Lung (tissue), 12 donors: Measurements from ENCODE around the gene COQ3. TPM values are rescaled to one million over a fixed set of nuclear protein-coding genes. Genes with fewer than 3 reads are reported as not detected.
A peak's percentile ranks its signal among the peaks of the same experiment; 100 is the strongest.

Source experiments
- ATAC-seq: fragments of 200-7000 bp; cut with Tn5 transposase; one replicate; pipeline ENCODE4 v1.9.1; 2020; ENCODE audit warnings: moderate number of reproducible peaks; ENCODE audit not compliant: insufficient read depth, low FRiP score
- DNase-seq, 3 donors: peaks; one replicate each; pipeline ENCODE4 v3.0.0-alpha.2; 2013 to 2017
- H3K27ac ChIP-seq, 2 donors: one replicate each; pipeline ENCODE4 v1.5.1; 2013; ENCODE audit warnings: mild to moderate bottlenecking in 2 of 2, moderate library complexity in 2 of 2, control low read depth in 1 of 2, inconsistent platforms in 1 of 2, low read depth in 1 of 2, low read length in 1 of 2
- H3K27me3 ChIP-seq, 3 donors: one replicate each; pipeline ENCODE4 v1.5.1; 2013; ENCODE audit warnings: low read length in 2 of 3; ENCODE audit not compliant: control insufficient read depth in 3 of 3, insufficient read depth in 3 of 3
- H3K36me3 ChIP-seq, 4 donors: one replicate each; pipeline ENCODE4 v1.5.1; 2013; ENCODE audit warnings: low read length in 4 of 4, mild to moderate bottlenecking in 1 of 4, moderate library complexity in 1 of 4; ENCODE audit not compliant: control insufficient read depth in 4 of 4, insufficient read depth in 4 of 4
- H3K4me1 ChIP-seq, 5 donors: one replicate each; pipeline ENCODE4 v1.5.1; 2013; ENCODE audit warnings: low read length in 5 of 5, mild to moderate bottlenecking in 2 of 5, moderate library complexity in 1 of 5; ENCODE audit not compliant: control insufficient read depth in 5 of 5, insufficient read depth in 5 of 5
- H3K4me3 ChIP-seq: one replicate; pipeline ENCODE4 v1.5.1; 2013; ENCODE audit warnings: mild to moderate bottlenecking, control low read depth, moderate library complexity
- H3K9ac ChIP-seq, 2 donors: one replicate each; pipeline ENCODE4 v1.5.1; 2013; ENCODE audit warnings: low read length in 2 of 2, control low read depth in 1 of 2; ENCODE audit not compliant: insufficient read depth in 1 of 2
- H3K9me3 ChIP-seq, 4 donors: one replicate each; pipeline ENCODE4 v1.5.1; 2013; ENCODE audit warnings: low read length in 3 of 4, mild to moderate bottlenecking in 1 of 4, moderate library complexity in 1 of 4; ENCODE audit not compliant: control insufficient read depth in 4 of 4, insufficient read depth in 3 of 4
- WGBS, 2 donors: extraction: QIAGEN DNeasy Blood & Tissue Kit; methylation state at CpG; one replicate each; pipeline ENCODE4 v1.1.7; 2013; 5-methylcytosine and 5-hydroxymethylcytosine counted together
- polyA plus RNA-seq, 2 donors: library from polyadenylated mRNA; stranded (reverse); fragments of 200-250 nt; gene quantifications; one replicate each; pipeline ENCODE4 v1.2.1, GENCODE V29; 2013
- total RNA-seq, 2 donors: library from RNA; depleted of rRNA in 1 of 2; stranded (reverse); fragments of >200 nt in 1 of 2; gene quantifications; one replicate each; pipeline ENCODE4 v1.2.1, GENCODE V29; 2014 to 2021
- TF ChIP-seq, protein P1 (sequence below): IDR thresholded peaks from 2 replicates; pipeline ENCODE4 v1.5.1; 2012; ENCODE audit warnings: mild to moderate bottlenecking; ENCODE audit errors: control extremely low read depth, extremely low read depth
- donor health status: control.
- donor health status: control.
- donor health status: Bipolar disorder and iron deficiency.
- donor health status: healthy.
- donor health status: DM: yes; HTN: yes; CAD: no.

COQ3 gene
- total and polyA plus RNA-seq, 4 donors, result 2.8 to 11.7 (median 5.9) TPM

DNA sequence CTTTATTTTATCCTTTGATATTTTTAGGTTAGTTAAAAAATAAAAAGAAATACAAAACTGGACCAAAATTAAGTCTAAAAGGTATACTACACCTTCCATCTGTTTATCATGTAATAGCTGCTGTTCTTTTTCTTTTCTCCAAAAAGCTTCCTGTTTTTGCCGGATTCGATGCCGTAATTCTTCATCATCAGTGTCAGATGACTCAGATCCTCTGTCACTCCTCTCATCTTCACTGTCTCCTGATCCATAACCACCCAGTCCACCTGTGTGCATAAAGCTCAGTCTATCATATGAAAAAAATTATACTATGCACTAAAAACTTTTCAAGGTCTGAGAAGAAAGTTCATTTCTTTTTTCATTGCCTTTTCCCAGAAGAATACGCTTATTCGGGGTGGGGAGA is 8.5 kb upstream of the COQ3 start:
- no peak overlapping the region for H3K27ac ChIP-seq
- no peak for DNase-seq
- TF ChIP-seq, protein P1, sequence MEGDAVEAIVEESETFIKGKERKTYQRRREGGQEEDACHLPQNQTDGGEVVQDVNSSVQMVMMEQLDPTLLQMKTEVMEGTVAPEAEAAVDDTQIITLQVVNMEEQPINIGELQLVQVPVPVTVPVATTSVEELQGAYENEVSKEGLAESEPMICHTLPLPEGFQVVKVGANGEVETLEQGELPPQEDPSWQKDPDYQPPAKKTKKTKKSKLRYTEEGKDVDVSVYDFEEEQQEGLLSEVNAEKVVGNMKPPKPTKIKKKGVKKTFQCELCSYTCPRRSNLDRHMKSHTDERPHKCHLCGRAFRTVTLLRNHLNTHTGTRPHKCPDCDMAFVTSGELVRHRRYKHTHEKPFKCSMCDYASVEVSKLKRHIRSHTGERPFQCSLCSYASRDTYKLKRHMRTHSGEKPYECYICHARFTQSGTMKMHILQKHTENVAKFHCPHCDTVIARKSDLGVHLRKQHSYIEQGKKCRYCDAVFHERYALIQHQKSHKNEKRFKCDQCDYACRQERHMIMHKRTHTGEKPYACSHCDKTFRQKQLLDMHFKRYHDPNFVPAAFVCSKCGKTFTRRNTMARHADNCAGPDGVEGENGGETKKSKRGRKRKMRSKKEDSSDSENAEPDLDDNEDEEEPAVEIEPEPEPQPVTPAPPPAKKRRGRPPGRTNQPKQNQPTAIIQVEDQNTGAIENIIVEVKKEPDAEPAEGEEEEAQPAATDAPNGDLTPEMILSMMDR, result no peak

DNA sequence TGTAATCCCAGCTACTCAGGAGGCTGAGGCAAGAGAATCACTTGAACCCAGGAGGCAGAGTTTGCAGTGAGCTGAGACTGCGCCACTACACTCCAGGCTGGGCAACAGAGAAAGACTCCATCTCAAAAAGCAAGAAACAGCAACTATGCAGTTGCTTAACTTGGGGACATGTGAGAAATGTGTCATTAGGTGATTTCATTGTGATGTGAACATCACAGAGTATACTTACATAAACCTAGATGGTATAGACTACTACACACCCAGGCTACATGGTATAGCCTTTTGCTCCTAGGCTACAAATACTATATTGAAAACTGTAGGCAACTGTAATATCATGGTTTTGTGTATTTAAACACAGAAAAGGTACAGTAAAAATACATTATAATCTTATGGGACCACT is 3.3 kb upstream of the COQ3 start:
- WGBS, 2 donors, result 0 to 48% methylated on average over 1 of the region's 1 CpG
- Histone ChIP-seq H3K36me3 (peaks cover 4 to 17% (median 11%) of the 10 kb centered on the region in 4 donors), H3K9ac (no peak overlapping the region), H3K4me3 (no peak overlapping the region), H3K4me1 (peaks cover 0 to 8% (median 0%) of the 10 kb centered on the region in 5 donors), H3K27me3 (no peaks in the 10 kb centered on the region), H3K9me3 (no peaks in the 10 kb centered on the region), H3K27ac (no peak overlapping the region)
- TF ChIP-seq, protein P1, result no peak
- ATAC-seq (no peak), DNase-seq (no peak)

More for the DNA sequence above, 8.5 kb upstream of the COQ3 start:
- ATAC-seq, result no peak
- no peak overlapping the region for H3K4me3 ChIP-seq
- H3K9me3 ChIP-seq, result no peaks in the 10 kb centered on the region
- H3K9ac ChIP-seq, result no peak overlapping the region
- H3K36me3 ChIP-seq, result peaks cover 19 to 49% (median 36%) of the 10 kb centered on the region in 4 donors
- H3K4me1 ChIP-seq, result no peaks in the 10 kb centered on the region
- no peaks in the 10 kb centered on the region for H3K27me3 ChIP-seq
- WGBS, 2 donors, result 66 to 78% methylated on average over 5 of the region's 5 CpGs

DNA sequence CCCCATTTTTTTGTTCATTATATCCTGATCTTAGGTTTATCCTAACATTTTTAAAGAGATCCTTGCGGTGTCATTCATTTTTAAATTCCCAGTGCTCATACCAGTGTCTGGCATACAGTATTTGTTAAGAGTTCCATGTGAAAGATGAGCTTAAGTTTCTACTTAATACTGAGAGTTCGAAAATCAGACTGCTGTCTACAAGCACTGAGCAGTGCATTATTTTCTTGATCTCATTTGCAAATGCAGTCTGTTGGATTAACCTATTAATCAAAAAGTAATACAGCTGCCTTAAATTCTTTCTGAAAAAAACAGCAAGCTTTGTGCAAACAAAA is 663 bp downstream of the COQ3 start:
- TF ChIP-seq, protein P1, result no peak
- Histone ChIP-seq H3K4me1 (peaks cover 0 to 8% (median 0%) of the 10 kb centered on the region in 5 donors), H3K4me3 (peak overlapping the region; percentile 93), H3K9me3 (no peaks in the 10 kb centered on the region), H3K27me3 (no peaks in the 10 kb centered on the region), H3K9ac (peak overlapping the region; percentile 56 to 91), H3K36me3 (peaks cover 0 to 7% (median 0%) of the 10 kb centered on the region in 4 donors), H3K27ac (peak overlapping the region in 1 of 2 donors; percentile 79)
- ATAC-seq (no peak), DNase-seq (no peak)
- WGBS, 2 donors, result 20 to 40% methylated on average over 2 of the region's 2 CpGs

DNA sequence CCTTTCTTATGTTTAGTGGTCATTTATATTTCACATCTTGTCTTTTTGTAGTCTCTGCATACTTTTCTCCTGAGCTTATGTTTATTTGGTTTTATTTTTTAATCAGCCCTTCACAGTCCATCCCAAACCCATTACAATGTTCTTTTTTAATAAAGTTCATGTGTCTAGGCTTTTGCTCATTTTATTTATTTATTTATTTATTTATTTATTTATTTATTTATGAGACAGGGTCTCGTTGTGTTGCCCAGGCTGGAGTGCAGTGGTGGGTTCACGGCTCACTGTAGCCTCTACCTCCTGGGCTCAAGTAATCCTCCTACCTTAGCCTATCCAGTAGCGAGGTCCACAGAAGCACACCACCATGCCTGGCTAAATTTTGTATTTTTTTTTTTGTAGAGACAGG is 3.1 kb downstream of the COQ3 start:
- Histone ChIP-seq H3K27ac (no peak overlapping the region), H3K9me3 (no peaks in the 10 kb centered on the region), H3K4me1 (peaks cover 0 to 8% (median 0%) of the 10 kb centered on the region in 5 donors), H3K4me3 (no peak overlapping the region), H3K9ac (no peak overlapping the region), H3K36me3 (no peaks in the 10 kb centered on the region), H3K27me3 (no peaks in the 10 kb centered on the region)
- DNase-seq (no peak), ATAC-seq (no peak)
- TF ChIP-seq, protein P1, result no peak
- WGBS, 2 donors, result 89 to 95% methylated on average over 3 of the region's 3 CpGs
